GM10248 (cell line): ENCODE results near the gene CD47.

Source experiments
- CTCF ChIA-PET: fragments of 300-600 bp; sonication (Branson Sonifier 250); formaldehyde crosslinking; extraction: SDS; loops from one replicate; lab custom pipeline; 2021; ENCODE audit warnings: antibody characterized with exemption; lab: Yijun Ruan, JAX
- POLR2A ChIA-PET: fragments of 350-650 bp; sonication (Branson Sonifier 250); formaldehyde crosslinking; extraction: SDS; loops from one replicate; lab custom pipeline; 2020; ENCODE audit warnings: antibody characterized with exemption; lab: Yijun Ruan, JAX
- DNase-seq: peaks from one replicate; pipeline ENCODE4 v3.0.0; 2012; ENCODE audit errors: extremely low spot score
- CTCF ChIP-seq: IDR thresholded peaks from 2 replicates; pipeline ENCODE4 v1.5.1; 2012; ENCODE audit warnings: mild to moderate bottlenecking, low read depth; ENCODE audit errors: extremely low read depth, missing control alignments, control extremely low read depth

The CD47 gene

GRCh38 chr3:108090701-108091497, at the start of gene CD47:
TSS of gene CD47 (minus strand) at chr3:108091031. CDS start at chr3:108090908, 123 bp downstream.
- CTCF ChIA-PET = interaction anchor here (0.7 to 1.2 kb wide), 3 partner anchors 10 to 431 kb away, joined by 3 read pairs; no protein-coding TSS in a partner anchor
- POLR2A ChIA-PET = no interaction called here
- TF ChIP-seq CTCF = no peak
- peak; percentile 96 for DNase-seq

- TF ChIP-seq CTCF = no peak
- ChIA-PET POLR2A (no interaction called here), CTCF (interaction anchor here (1.0 to 2.1 kb wide), 4 partner anchors 10 to 15 kb away, joined by 3 to 8 read pairs (median 4); no protein-coding TSS in a partner anchor)
- no peak for DNase-seq
Observed at GRCh38 chr3:108137460-108137814, 46.6 kb upstream of the CD47 start.

GRCh38 chr3:108136561-108137459, 46.0 kb upstream of the CD47 start:
- DNase-seq = no peak
- POLR2A ChIA-PET = no interaction called here
- CTCF ChIA-PET = interaction anchor here (1.0 to 1.7 kb wide), 2 partner anchors 10 to 11 kb away, joined by 3 read pairs; no protein-coding TSS in a partner anchor
- no peak for TF ChIP-seq CTCF

GRCh38 chr3:108134555-108134880, 43.7 kb upstream of the CD47 start:
- TF ChIP-seq CTCF = no peak
- ChIA-PET POLR2A (interaction anchor here (1.2 kb wide), 1 partner anchor 9 kb away, joined by 4 read pairs; no protein-coding TSS in a partner anchor), CTCF (interaction anchor here (1.7 to 3.2 kb wide), 3 partner anchors 10 to 19 kb away, joined by 4 to 11 read pairs (median 9); no protein-coding TSS in a partner anchor)
- DNase-seq = no peak

- ChIA-PET CTCF (interaction anchor here (0.9 to 3.2 kb wide), 5 partner anchors 10 to 28 kb away, joined by 3 to 11 read pairs (median 7); no protein-coding TSS in a partner anchor), POLR2A (interaction anchor here (1.2 kb wide), 1 partner anchor 9 kb away, joined by 4 read pairs; no protein-coding TSS in a partner anchor)
- DNase-seq = no peak
- no peak for TF ChIP-seq CTCF
Observed at GRCh38 chr3:108133858-108134554, 43.2 kb upstream of the CD47 start.
